Measurements from ENCODE around the gene IL23R. TPM values are rescaled to one million over a fixed set of nuclear protein-coding genes. Genes with fewer than 3 reads are reported as not detected.

The IL23R gene
- total and polyA plus RNA-seq, 2 of the 8 experiments (the other 6 are each of a cell fraction or from before 2014, with no cell fraction given) = not detected

DNA sequence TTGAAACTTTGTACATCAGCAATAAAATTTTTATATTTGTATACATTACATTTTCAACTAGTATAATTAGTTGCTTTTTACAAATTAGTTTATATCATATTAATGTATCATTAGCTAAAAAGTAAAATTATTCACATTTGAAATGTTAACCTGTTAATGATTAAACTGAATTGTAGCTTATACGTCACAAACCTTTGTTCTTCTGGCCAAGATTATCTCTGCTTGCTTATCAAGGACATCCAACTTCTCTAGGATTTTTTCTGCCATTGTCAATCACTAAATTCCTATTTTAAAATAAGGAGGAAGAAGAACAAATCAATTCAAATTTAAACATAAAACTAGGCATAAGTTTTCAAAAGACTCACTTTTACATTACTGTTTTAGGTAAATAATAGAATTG lies 39.3 kb upstream of the IL23R start:
- H3K4me3 ChIP-seq (ENCODE audit: extremely low read depth in 1 of 4, insufficient read depth in 2 of 4, low read depth in 3 of 4, low read length in 4 of 4) = no peak overlapping the region
- H4K20me1 ChIP-seq (replicated peaks in 1 of 2; ENCODE audit: control insufficient read depth in 1 of 2, insufficient read depth in 2 of 2, low read length in 2 of 2) = no peaks in the 10 kb centered on the region
- H3K4me2 ChIP-seq (ENCODE audit: insufficient read depth in 1 of 2, low read depth in 2 of 2, low read length in 2 of 2) = no peak overlapping the region
- H2BK12ac ChIP-seq (ENCODE audit: low read depth, low read length) = no peak overlapping the region
- H3K4ac ChIP-seq (replicated peaks; ENCODE audit: insufficient read length, low read depth, low read length) = no peak overlapping the region
- H3K56ac ChIP-seq (replicated peaks; ENCODE audit: insufficient read length, low read depth, low read length) = no peak overlapping the region
- FAIRE-seq (no peak), DNase-seq (ENCODE audit: low read depth in 1 of 2, low spot score in 2 of 2) (no peak)
- H3K9ac ChIP-seq (replicated peaks in 1 of 4; ENCODE audit: extremely low read depth in 1 of 4, low read depth in 3 of 4, low read length in 3 of 4) = no peak overlapping the region
- H4K91ac ChIP-seq (replicated peaks; ENCODE audit: insufficient read length, low read length) = no peak overlapping the region
- no peak overlapping the region for H3K27ac ChIP-seq (ENCODE audit: low read depth, low read length)
- no peaks in the 10 kb centered on the region for H3K36me3 ChIP-seq (ENCODE audit: control insufficient read depth in 2 of 4, insufficient read depth in 4 of 4, low read length in 3 of 4)
- no peak overlapping the region for H2AK5ac ChIP-seq (ENCODE audit: low read depth, low read length)
- H2BK15ac ChIP-seq (ENCODE audit: low read length) = no peak overlapping the region
- H2BK120ac ChIP-seq (replicated peaks; ENCODE audit: low read depth, low read length) = no peak overlapping the region
- H3K9me3 ChIP-seq (ENCODE audit: insufficient read depth in 2 of 2, low read depth in 1 of 2, low read length in 1 of 2) = no peaks in the 10 kb centered on the region
- H4K8ac ChIP-seq (ENCODE audit: extremely low read depth, insufficient read depth, low read length) = no peak overlapping the region
- no peak overlapping the region for H2AFZ ChIP-seq (ENCODE audit: low read length)
- H4K5ac ChIP-seq (ENCODE audit: insufficient read length, low read depth, low read length) = no peak overlapping the region
- H3K79me2 ChIP-seq (ENCODE audit: control insufficient read depth in 1 of 2, insufficient read depth in 2 of 2, low read length in 2 of 2) = no peaks in the 10 kb centered on the region
- no peaks in the 10 kb centered on the region for H3K27me3 ChIP-seq (replicated peaks in 1 of 4; ENCODE audit: control insufficient read depth in 3 of 4, extremely low read depth in 1 of 4, insufficient read depth in 3 of 4, low read length in 3 of 4)
- no peaks in the 10 kb centered on the region for H3K79me1 ChIP-seq (ENCODE audit: low read depth, low read length)
- CTCF ChIA-PET (ENCODE audit: partially characterized antibody) = interaction anchor here (1.0 to 5.1 kb wide), 14 partner anchors 8 to 131 kb away, joined by 3 to 34 read pairs (median 4); partner anchors contain the start of gene C1orf141
- no peak overlapping the region for H2BK5ac ChIP-seq (ENCODE audit: low read depth, low read length)
- H3K14ac ChIP-seq (ENCODE audit: insufficient read length) = no peak overlapping the region
- POLR2A ChIA-PET (ENCODE audit: partially characterized antibody) = interaction anchor here (1.4 kb wide), 1 partner anchor 9 kb away, joined by 3 read pairs; no protein-coding TSS in a partner anchor
- H2BK20ac ChIP-seq (ENCODE audit: low read length) = no peak overlapping the region
- WGBS, 2 experiments (ENCODE audit: extremely low coverage in 1 of 2, insufficient coverage in 1 of 2, insufficient read length in 1 of 2, insufficient replicate concordance in 2 of 2, low coverage in 1 of 2, low lambda C conversion rate in 2 of 2, missing lambda C conversion rate in 1 of 2) = 94% methylated on average over 1 of the region's 1 CpG; no CpG with 5 or more reads in 1 of the 2 experiments
- no peak overlapping the region for H3K18ac ChIP-seq (ENCODE audit: extremely low read depth, low read length)
- H3K4me1 ChIP-seq (replicated peaks in 1 of 4; ENCODE audit: control insufficient read depth in 3 of 4, insufficient read depth in 4 of 4, low read length in 3 of 4) = no peaks in the 10 kb centered on the region
- no peaks in the 10 kb centered on the region; the same call in 1 of the 2 replicates for H3K23me2 ChIP-seq (ENCODE audit: low read depth, low read length)
- no peak overlapping the region for H3K23ac ChIP-seq (ENCODE audit: insufficient read length)
- TF ChIP-seq, protein P1, sequence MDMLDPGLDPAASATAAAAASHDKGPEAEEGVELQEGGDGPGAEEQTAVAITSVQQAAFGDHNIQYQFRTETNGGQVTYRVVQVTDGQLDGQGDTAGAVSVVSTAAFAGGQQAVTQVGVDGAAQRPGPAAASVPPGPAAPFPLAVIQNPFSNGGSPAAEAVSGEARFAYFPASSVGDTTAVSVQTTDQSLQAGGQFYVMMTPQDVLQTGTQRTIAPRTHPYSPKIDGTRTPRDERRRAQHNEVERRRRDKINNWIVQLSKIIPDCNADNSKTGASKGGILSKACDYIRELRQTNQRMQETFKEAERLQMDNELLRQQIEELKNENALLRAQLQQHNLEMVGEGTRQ (IDR thresholded peaks at IDR 0.05; ENCODE audit: low read length) = no peak
- no peak for TF ChIP-seq RAD21 (IDR thresholded peaks at IDR 0.05 in 1 of 2, conservative IDR thresholded peaks at IDR 0.05 in 1 of 2; ENCODE audit: low read depth in 2 of 2, low read length in 2 of 2)
- no peak for TF ChIP-seq CTBP2 (IDR thresholded peaks at IDR 0.05; ENCODE audit: borderline replicate concordance, insufficient read depth, insufficient read length, low read length)
- no peak for TF ChIP-seq POU5F1 (IDR thresholded peaks at IDR 0.05; ENCODE audit: low read depth, low read length)
- TF ChIP-seq RBBP5 (IDR thresholded peaks at IDR 0.05; ENCODE audit: borderline replicate concordance, low read depth, low read length) = no peak
- TF ChIP-seq SIRT6 (IDR thresholded peaks at IDR 0.05; ENCODE audit: low read length) = no peak
- TF ChIP-seq EZH2 (IDR thresholded peaks at IDR 0.05; ENCODE audit: low read depth, low read length, severe bottlenecking) = no peak
- TF ChIP-seq KDM5A (IDR thresholded peaks at IDR 0.05; ENCODE audit: low read length) = no peak
- TF ChIP-seq, protein P2, sequence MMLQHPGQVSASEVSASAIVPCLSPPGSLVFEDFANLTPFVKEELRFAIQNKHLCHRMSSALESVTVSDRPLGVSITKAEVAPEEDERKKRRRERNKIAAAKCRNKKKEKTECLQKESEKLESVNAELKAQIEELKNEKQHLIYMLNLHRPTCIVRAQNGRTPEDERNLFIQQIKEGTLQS (IDR thresholded peaks at IDR 0.05; ENCODE audit: insufficient read depth, low read depth, low read length) = no peak
- TF ChIP-seq EP300 (IDR thresholded peaks at IDR 0.05; ENCODE audit: borderline replicate concordance in 1 of 2, low read depth in 2 of 2, low read length in 2 of 2) = no peak
- TF ChIP-seq SUZ12 (IDR thresholded peaks at IDR 0.05; ENCODE audit: low read length) = no peak

Measured in H1 (cell line).